ENCODE measurements around the gene SH2B2.
"Not testable (repeated sequence)": the region's sequence is repeated elsewhere in the genome, so short reads cannot be mapped to it uniquely, and the experiment has no call there.

The SH2B2 gene

GRCh38 chr7:102337420-102337819, 50.8 kb downstream of the SH2B2 start:
- DNase-seq: not testable (repeated sequence)

- DNase-seq: not testable (repeated sequence)
Observed at GRCh38 chr7:102340599-102341368, 54.1 kb downstream of the SH2B2 start.

- not testable (repeated sequence) for DNase-seq
Observed at GRCh38 chr7:102346983-102347382, 60.3 kb downstream of the SH2B2 start.

- not testable (repeated sequence) for DNase-seq
Observed at GRCh38 chr7:102356344-102356743, 69.7 kb downstream of the SH2B2 start, which contains the start of gene SPDYE6. Gene SPDYE6 (minus strand): TSS chr7:102356444. CDS start chr7:102356023, 421 bp downstream.

- DNase-seq: peak; percentile 96
Observed at GRCh38 chr7:102363549-102364393, 77.1 kb downstream of the SH2B2 start.

GRCh38 chr7:102364394-102364886, 77.8 kb downstream of the SH2B2 start:
- DNase-seq: not testable (repeated sequence)

GRCh38 chr7:102365390-102365789, 78.7 kb downstream of the SH2B2 start:
- DNase-seq: not testable (repeated sequence)

GRCh38 chr7:102370038-102370437, 83.4 kb downstream of the SH2B2 start:
- DNase-seq: not testable (repeated sequence)
